Keratinocyte (primary cell): ENCODE data around the gene TENM4.

Experiments used
- CTCF ChIP-seq, 3 experiments: IDR thresholded peaks in 1 of 3; conservative IDR thresholded peaks in 1 of 3; optimal IDR thresholded peaks in 1 of 3; 2 replicates in 2 of 3; 3 replicates in 1 of 3; pipeline versions ENCODE3 to v1.5.1; 2011; ENCODE audit warnings: low read length in 3 of 3, mild to moderate bottlenecking in 3 of 3, moderate library complexity in 2 of 3, control low read depth in 1 of 3, inconsistent platforms in 1 of 3; ENCODE audit not compliant: insufficient read depth in 2 of 3; ENCODE audit errors: extremely low read depth in 1 of 3
- EZH2 ChIP-seq: IDR thresholded peaks from one replicate; pipeline ENCODE4 v1.6.1; 2012; ENCODE audit warnings: inconsistent platforms, mild to moderate bottlenecking, low read length, moderate library complexity

GRCh38 chr11:78906566-78906965 lies 534.3 kb downstream of the TENM4 start:
- TF ChIP-seq CTCF (optimal IDR thresholded peaks at IDR 0.05 in 1 of 3, IDR thresholded peaks at IDR 0.05 in 1 of 3, conservative IDR thresholded peaks at IDR 0.05 in 1 of 3; ENCODE audit: extremely low read depth in 1 of 3, insufficient read depth in 2 of 3, low read length in 3 of 3), result no peak
- TF ChIP-seq EZH2, result no peak
